Muscle of back (tissue), 11 donors: Measurements from ENCODE around the gene CARD11. TPM values are rescaled to one million over a fixed set of nuclear protein-coding genes. Genes with fewer than 3 reads are reported as not detected.
"Not testable (repeated sequence)": the region's sequence is repeated elsewhere in the genome, so short reads cannot be mapped to it uniquely, and the experiment has no call there.

ENCODE experiments used
- DNase-seq, 3 donors: peaks; one replicate each; pipeline versions ENCODE4 v3.0.0 to v3.0.0-alpha.2; 2013
- polyA plus RNA-seq, 10 donors: library from polyadenylated mRNA; unstranded; fragments of 120-200 nt; gene quantifications; one replicate each; pipeline ENCODE4 v1.2.1, GENCODE V29; 2013; ENCODE audit not compliant: insufficient read length in 10 of 10

The CARD11 gene
- polyA plus RNA-seq, 10 donors: 0.21 to 3.4 (median 0.41) TPM

DNA sequence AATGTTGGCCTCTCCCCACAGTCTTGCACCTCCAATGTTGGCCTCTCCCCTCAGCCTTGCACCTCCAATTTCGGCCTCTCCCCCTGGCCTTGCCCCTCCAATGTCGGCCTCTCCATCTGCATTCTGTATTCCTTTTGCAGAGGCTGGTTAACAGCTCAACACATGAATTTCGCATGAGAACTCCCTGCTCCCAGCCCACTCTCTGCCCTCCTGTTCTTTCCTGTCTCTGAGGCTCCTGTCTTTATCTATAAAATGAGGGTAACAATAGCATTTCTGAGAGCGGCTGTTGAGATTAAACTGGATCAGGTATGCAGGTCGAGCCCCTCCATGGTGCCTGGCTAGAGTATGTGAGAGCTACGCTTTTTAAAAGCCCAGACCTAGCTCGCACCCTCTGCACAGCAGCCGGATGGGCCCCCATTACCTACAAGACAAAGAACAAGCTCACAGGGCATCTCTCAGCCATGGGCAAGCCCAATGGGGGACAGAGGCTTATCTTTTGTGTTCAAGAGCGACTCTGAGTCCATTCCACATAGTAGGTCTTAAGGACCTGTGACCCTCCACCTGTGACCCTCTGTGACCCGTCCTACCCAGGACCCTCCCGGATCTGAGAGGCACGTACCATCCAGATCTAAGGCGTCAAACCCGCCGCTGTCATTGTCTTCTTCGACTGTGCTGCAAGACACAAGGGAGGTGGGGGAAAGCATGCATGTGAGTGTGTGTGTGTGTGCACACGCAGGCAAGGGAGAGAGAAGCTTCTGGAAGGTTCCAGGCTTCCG, 117.4 kb downstream of the CARD11 start:
- no peak for DNase-seq

GRCh38 chr7:2924866-2925840, 118.5 kb downstream of the CARD11 start:
- DNase-seq: peak in 2 of 3 donors; percentile 22 to 47

DNA sequence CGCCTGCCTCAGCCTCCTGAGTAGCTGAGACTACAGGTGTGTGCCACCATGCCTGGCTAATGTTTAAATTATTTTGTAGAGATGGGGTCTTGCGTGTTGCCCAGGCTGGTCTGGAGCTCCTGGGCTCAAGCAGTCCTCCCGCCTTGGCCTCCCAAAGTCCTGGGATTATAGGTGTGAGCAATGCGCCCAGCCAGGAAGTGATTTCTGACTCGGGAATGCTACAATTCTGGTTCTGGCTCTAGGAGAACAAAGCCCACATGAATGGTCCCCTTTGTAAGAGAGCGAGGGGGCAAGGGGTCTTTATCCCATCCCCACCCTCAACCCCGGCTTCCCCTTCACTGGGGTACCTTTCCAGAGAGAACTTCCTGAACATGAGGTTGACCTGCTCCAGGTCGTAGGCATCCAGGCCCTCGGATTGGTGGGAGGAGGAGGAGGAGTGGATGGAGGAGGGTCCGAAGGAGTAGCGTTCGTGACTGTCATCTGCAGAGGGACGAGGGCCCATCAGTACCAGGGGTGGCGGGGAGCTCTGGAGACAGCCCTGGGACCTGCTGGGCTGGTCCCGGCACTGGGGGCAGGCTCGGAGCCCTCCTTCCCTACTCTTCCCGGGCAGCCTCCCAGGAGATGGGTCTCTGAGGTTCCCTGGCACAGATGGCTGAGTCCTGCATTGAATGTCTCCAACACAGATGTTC, 119.6 kb downstream of the CARD11 start:
- DNase-seq: no peak

GRCh38 chr7:2923291-2923781, 120.3 kb downstream of the CARD11 start:
- DNase-seq: no peak

DNA sequence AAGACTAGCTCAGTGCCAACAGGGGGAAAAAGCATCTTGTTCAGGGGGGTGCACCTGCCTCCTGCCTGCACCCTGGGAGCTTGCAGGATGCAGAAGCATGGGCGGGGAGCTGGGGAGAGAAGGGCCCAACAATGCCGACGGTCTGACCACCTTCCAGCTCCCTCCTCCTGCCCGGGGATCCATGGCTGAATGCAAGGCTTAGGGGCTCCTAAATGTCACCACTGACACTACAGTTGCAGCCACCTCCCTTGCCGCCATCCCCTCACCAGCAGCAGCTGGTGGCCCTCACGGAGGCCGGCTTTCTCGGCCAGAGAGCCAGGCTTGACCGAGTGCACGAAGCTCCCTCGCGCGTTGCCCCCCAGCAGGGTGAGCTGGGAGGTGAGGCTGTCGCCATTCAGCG, 120.8 kb downstream of the CARD11 start:
- no peak for DNase-seq

- DNase-seq: no peak
Measured at GRCh38 chr7:2922348-2922691, 121.3 kb downstream of the CARD11 start.

DNA sequence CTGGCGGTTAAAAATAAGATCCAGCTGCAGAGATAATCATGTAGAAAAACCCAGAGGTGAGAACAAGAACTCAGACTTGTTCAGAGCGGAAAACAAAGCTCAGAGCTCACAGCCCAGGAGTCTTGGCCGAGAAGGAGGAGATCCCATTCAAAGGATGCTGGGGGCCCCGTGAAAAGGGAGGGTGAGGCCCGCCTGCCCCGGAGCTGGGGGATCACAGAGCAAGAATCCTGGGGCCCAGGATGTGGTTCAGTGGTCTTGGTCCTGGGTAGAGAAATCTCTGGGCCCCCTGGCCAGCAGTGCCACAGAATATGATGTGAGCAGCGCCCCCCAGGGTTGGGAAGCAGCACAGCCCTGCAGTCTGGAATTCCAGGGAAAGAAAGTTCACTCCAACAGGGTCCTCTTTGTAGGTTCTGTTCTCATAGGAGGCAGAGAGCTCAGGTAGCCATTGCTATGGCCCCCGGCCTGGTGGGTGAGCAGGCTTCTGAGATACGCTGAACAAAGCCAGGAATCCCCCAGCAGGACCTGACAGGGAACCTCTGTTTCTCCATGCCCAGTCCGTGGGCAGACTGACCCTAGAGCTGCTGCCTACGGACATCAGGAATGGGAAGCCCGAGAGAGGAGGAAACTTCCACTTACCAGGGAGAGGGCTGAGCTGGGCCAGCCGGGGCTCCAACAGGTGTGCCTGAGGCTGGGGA, 121.9 kb downstream of the CARD11 start:
- no peak for DNase-seq

DNA sequence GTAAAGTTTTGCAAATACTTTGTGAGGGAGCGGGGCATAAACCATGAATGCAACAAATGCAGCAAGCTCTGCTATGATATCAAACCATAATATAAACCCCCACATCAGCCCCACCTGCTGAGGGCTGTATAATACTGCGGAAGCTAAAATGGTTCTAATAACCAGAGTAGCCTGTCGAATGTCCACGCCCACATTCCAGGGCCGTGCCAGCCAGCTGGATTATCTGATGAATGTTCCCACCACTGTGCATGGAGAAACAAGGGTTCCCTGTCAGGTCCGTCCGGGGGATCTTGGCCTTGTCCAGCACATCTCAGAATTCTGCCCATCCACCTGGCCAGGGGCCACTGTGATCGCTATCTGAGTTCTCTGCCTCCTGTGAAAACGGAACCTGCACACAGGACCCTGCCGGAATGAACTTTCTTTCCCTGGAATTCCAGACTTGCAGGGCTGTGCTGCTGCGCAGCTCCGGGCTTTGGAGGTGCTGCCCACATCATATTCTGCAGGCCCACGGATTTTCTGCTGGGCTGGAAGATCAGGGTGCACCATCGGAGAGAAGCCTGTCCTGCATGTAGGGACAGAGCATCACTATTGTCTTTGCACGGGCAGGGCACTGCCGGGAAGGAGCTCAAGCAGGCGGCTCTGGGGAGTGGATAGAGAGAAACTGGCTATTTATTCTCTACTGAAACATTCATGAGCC, 122.6 kb downstream of the CARD11 start:
- DNase-seq: no peak

DNA sequence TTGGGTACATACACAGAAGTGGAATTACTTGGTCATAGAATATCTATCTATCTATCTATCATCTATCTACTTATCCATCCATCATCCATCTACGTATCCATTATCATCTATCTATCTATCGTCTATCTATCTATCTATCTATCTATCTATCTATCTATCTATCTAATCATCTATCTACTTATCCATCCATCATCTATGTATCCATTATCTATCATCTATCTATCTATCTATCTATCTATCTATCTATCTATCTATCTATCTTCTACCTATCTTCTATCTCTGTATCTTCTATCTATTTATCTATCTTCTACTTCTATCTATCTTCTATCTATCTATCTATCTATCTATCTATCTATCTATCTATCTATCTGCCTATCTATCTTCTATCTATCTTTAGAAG, 123.2 kb downstream of the CARD11 start:
- not testable (repeated sequence) for DNase-seq

GRCh38 chr7:2920041-2920440, 123.6 kb downstream of the CARD11 start:
- DNase-seq: no peak

DNA sequence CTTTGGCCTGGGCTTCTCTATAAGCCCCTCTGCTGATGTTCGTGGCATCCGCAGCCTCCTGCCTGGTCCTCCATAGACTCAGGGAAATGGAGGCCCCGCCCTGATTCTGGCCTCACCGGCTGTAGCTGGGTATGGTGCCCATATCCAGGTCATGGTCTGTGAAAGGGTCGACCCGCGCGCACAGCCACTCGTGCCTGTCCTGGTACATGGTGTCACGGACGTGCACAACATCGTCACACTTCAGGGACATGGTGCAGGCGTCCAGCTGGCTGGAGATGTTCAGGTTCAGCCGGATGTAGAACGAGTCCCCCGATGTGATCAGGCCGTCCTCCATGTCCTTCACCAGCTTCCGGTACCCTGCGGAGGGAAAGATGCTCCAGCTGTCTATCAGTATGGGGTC, 124.4 kb downstream of the CARD11 start:
- DNase-seq: no peak

DNA sequence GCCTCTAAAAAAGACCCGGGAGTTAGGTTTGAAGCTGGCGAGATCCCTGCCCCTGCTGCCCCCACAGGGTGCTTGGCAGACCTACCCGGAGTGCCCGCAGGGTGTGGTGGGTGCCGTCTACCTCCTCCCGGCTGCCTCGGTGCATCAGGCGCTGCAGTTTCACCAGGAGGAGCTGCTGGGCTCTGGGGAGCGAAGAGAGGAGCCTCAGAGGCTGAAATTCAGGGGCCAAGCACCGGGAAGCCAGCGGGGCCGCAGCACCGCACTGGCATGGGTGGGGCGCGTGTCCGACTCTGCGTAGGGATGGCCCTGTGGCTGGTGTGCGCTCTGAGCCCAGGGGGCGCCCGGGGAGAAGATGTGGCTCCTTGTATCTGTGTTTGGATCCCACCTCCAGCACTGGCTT, 125.3 kb downstream of the CARD11 start:
- no peak for DNase-seq

DNA sequence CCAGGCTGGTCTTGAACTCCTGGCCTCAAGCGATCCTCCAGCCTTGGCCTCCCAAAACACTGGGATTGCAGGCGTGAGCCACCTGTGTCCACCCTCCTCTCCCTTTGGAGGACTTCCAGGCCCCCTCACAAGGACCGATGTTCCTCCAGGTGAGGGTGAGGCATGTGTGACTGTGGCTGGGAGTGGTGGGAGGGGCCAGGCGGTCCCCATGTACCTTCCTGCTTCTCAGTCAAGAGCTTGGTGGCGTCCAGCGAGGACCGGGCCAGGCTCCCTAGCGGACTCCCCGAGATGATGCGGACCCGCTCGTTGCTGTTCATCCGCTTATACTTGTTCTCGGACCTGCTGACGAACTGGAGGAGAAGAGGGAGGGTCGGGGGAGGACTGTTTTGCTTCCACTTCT, 128.6 kb downstream of the CARD11 start:
- DNase-seq: no peak

GRCh38 chr7:2913760-2914387, 129.8 kb downstream of the CARD11 start:
- DNase-seq: no peak

DNA sequence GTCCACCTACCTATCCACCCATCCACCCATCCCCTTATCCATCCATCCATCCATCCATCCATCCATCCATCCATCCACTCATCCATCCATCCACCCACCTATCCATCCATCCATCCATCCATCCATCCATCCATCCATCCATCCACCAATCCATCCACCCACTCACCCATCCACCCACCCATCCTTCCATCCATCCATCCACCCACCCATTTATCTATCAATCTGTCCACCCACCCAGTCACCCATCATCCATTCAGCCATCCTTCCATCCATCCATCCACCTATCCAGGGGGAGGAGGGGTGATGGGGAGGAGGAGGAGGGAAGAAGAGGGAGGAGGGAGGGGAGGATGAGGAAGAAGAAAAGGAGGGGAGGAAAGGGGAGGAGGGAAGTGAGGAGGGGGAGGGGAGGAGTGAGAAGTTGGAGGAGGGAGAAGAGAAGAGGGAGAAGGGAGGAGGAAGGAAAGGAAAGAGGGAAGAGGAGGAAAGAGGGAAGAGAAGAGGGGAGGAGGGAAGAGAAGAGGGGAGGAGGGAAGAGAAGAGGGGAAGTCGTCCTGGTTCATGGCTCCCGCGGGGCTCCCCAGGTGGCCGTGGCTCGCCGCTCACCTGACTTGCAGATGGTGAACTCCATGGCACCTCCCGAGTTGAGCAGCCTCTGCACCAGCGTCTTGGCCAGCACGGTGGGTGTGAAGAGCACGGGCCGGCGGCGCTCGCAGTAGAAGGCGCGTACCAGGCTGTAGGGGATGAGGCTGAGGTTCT, 130.8 kb downstream of the CARD11 start:
- DNase-seq: no peak

- DNase-seq: no peak
Measured at GRCh38 chr7:2911466-2911865, 132.2 kb downstream of the CARD11 start.

DNA sequence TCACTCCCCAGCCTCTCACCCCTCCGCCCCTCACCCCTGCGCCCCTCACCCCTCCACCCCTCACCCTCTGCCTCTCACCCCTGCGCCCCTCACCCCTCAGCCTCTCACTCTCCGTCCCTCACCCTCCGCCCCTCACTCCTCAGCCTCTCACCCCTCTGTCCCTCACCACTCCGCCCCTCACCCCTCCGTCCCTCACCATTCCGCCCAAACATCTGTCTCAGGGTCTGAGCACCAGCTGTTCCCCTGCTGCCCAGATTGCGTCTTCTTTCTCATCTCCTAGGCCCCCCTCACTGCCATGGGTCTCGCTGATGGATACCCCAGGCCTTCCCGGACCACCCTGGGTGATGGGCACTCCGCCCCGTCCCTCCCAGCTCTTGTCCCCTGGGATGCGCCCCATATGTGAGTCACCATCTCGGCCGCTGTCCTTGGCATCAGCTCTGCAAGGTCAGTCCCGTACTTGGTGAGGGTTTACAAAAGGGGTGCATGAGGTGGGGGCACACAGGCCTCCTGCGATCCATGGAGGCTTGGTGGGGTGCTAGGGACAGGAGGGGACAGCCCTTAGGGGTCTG, 134.1 kb downstream of the CARD11 start:
- no peak for DNase-seq

GRCh38 chr7:2909043-2909442, 134.6 kb downstream of the CARD11 start:
- DNase-seq: no peak

DNA sequence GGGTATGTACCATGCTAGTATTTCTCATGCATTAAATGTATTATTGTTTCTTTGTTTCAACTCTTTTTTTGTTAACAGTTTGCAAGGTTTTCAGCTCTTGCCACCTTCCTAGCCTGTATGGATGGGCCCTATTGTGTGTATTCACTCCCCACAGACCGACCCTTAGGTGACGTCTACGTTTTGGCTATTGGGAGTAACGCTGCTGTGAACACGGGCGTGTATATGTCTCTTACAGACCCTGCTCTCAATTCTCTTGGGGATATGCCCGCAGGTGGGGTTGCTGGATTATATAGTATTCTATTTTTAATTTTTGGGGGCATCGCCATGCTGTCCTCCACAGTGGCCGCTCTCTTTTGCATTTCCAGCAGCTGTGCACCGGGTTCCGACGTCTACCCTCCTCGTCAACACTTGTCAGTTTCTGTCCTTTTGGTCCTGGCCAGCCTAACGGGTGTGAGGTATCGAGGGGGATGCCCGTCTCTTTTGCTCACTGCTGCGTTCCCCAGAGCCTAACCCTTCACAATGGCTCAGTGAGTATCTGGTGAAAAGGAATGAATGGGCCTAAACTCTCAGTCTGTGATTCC, 135.5 kb downstream of the CARD11 start:
- no peak for DNase-seq
